GM12878 (cell line): ENCODE results near the gene ZNF350. TPM values are rescaled to one million over a fixed set of nuclear protein-coding genes. Genes with fewer than 3 reads are reported as not detected.

Experiments
- ATF2 ChIP-seq: IDR thresholded peaks from 2 replicates; pipeline ENCODE4 v1.6.1; 2012; ENCODE audit warnings: low read length, inconsistent platforms
- BHLHE40 ChIP-seq, 2 experiments: fragments of 450-650 bp in 1 of 2; IDR thresholded peaks; 2 replicates each; pipeline ENCODE4 v1.6.1; 2011 to 2017; ENCODE audit warnings: low read depth in 2 of 2, borderline replicate concordance in 1 of 2, improper control_type of control experiment in 1 of 2, low read length in 1 of 2, mild to moderate bottlenecking in 1 of 2
- BMI1 ChIP-seq: fragments of 450-650 bp; IDR thresholded peaks from 2 replicates; pipeline ENCODE4 v1.6.1; 2016; ENCODE audit warnings: mild to moderate bottlenecking, moderate library complexity, borderline replicate concordance
- BRCA1 ChIP-seq: IDR thresholded peaks from 2 replicates; pipeline ENCODE4 v1.6.1; 2011; ENCODE audit warnings: low read depth, low read length, improper control_type of control experiment
- CBX3 ChIP-seq: fragments of 200-600 bp; sonication (generic); IDR thresholded peaks from 2 replicates; pipeline ENCODE4 v1.6.1; 2016; ENCODE audit warnings: low read depth, borderline replicate concordance
- CREM ChIP-seq: IDR thresholded peaks from 2 replicates; pipeline ENCODE4 v1.6.1; 2014; ENCODE audit warnings: antibody characterized with exemption, low read depth
- E2F4 ChIP-seq: IDR thresholded peaks from 2 replicates; pipeline ENCODE4 v1.6.1; 2012; ENCODE audit warnings: low read depth, low read length, improper control_type of control experiment
- EED ChIP-seq: sonication (generic); IDR thresholded peaks from 2 replicates; pipeline ENCODE4 v1.6.1; 2016; ENCODE audit warnings: antibody characterized with exemption, low read depth
- EGR1 ChIP-seq, 2 experiments: IDR thresholded peaks; 1 replicate in 1 of 2; 2 replicates in 1 of 2; pipeline ENCODE4 v1.6.1; 2011 to 2012; ENCODE audit warnings: low read depth in 2 of 2, low read length in 2 of 2, borderline replicate concordance in 1 of 2, mild to moderate bottlenecking in 1 of 2, moderate library complexity in 1 of 2
- ESRRA ChIP-seq: IDR thresholded peaks from 2 replicates; pipeline ENCODE4 v1.6.1; 2012; ENCODE audit warnings: mild to moderate bottlenecking, low read length, improper control_type of control experiment
- GATAD2B ChIP-seq: fragments of 450-650 bp; conservative IDR thresholded peaks from 2 replicates; pipeline ENCODE4 v1.6.1; 2017; ENCODE audit warnings: low read depth, mild to moderate bottlenecking, moderate library complexity
- HCFC1 ChIP-seq: fragments of 150-350 bp; IDR thresholded peaks from 2 replicates; pipeline ENCODE4 v1.6.1; 2014; ENCODE audit warnings: low read length
- HDAC2 ChIP-seq: fragments of 200-600 bp; sonication (generic); IDR thresholded peaks from 2 replicates; pipeline ENCODE4 v1.6.1; 2017
- RAD21 ChIP-seq: IDR thresholded peaks from 2 replicates; pipeline ENCODE4 v1.6.1; 2011; ENCODE audit warnings: mild to moderate bottlenecking, low read depth, low read length, moderate library complexity; ENCODE audit not compliant: insufficient read depth
- RBBP5 ChIP-seq: fragments of 200-600 bp; sonication (generic); conservative IDR thresholded peaks from 2 replicates; pipeline ENCODE4 v1.6.1; 2016
- RCOR1 ChIP-seq: conservative IDR thresholded peaks from 2 replicates; pipeline ENCODE4 v1.6.1; 2012; ENCODE audit warnings: low read depth, low read length, improper control_type of control experiment
- RELA ChIP-seq: fragments of 450-650 bp; IDR thresholded peaks from 2 replicates; pipeline ENCODE4 v1.8.0; 2014; ENCODE audit warnings: borderline replicate concordance; ENCODE audit not compliant: partially characterized antibody
- SPI1 ChIP-seq: IDR thresholded peaks from 2 replicates; pipeline ENCODE4 v1.6.1; 2011; ENCODE audit warnings: low read depth, mild to moderate bottlenecking, low read length, moderate library complexity, borderline replicate concordance; ENCODE audit not compliant: insufficient read depth
- TCF3 ChIP-seq: IDR thresholded peaks from 2 replicates; pipeline ENCODE4 v1.6.1; 2012; ENCODE audit warnings: low read depth, mild to moderate bottlenecking, low read length, borderline replicate concordance; ENCODE audit not compliant: insufficient read depth
- TCF7 ChIP-seq: IDR thresholded peaks from 2 replicates; pipeline ENCODE4 v1.6.1; 2014; ENCODE audit warnings: antibody characterized with exemption, borderline replicate concordance
- YY1 ChIP-seq: IDR thresholded peaks from 2 replicates; pipeline ENCODE4 v1.6.1; 2011; ENCODE audit warnings: low read depth, mild to moderate bottlenecking, low read length
- ZBTB33 ChIP-seq: fragments of 450-650 bp; IDR thresholded peaks from 2 replicates; pipeline ENCODE4 v1.6.1; 2017; ENCODE audit warnings: mild to moderate bottlenecking
- ZZZ3 ChIP-seq: IDR thresholded peaks from 2 replicates; pipeline ENCODE4 v1.6.1; 2011; ENCODE audit warnings: low read depth; ENCODE audit not compliant: control insufficient read depth, insufficient read length
- polyA plus RNA-seq, 11 experiments: library from polyadenylated mRNA; depleted of rRNA in 4 of 11; unstranded in 6 of 11; stranded (reverse) in 5 of 11; fragments of >200 nt; fragmentation: Nextera tagmentation in 4 of 11; fragmentation: Illumina TruSeq in 1 of 11; extraction: Ambion mirVana in 4 of 11; extraction: Trizol in 1 of 11; gene quantifications; 1 replicate in 1 of 11; 2 replicates in 10 of 11; pipeline versions ENCODE4 v1.2.1 to v1.2.3, GENCODE V29; 2011 to 2016; ENCODE audit warnings: inconsistent platforms in 2 of 11, missing spikeins in 2 of 11, low read depth in 1 of 11
- total RNA-seq, 4 experiments: library from RNA; depleted of rRNA in 3 of 4; stranded (reverse); fragments of >200 nt in 3 of 4; fragmentation: Illumina TruSeq in 1 of 4; extraction: Trizol in 1 of 4; gene quantifications; 2 replicates each; pipeline versions ENCODE4 v1.2.1 to v1.2.3, GENCODE V29; 2013 to 2021
- TF ChIP-seq, protein P1 (sequence below): fragments of 450-650 bp; IDR thresholded peaks from 2 replicates; pipeline ENCODE4 v1.6.1; 2017; ENCODE audit warnings: mild to moderate bottlenecking, low read depth, inconsistent platforms; ENCODE audit not compliant: poor library complexity, severe bottlenecking

ZNF350 gene
- total and polyA plus RNA-seq, 10 of the 15 experiments (the other 5 are each of a cell fraction or from before 2014, with no cell fraction given), result 6.4 to 11.8 (median 10.0) TPM

GRCh38 chr19:51986309-51987291, at the start of gene ZNF350 (continued):
- TF ChIP-seq, protein P1, sequence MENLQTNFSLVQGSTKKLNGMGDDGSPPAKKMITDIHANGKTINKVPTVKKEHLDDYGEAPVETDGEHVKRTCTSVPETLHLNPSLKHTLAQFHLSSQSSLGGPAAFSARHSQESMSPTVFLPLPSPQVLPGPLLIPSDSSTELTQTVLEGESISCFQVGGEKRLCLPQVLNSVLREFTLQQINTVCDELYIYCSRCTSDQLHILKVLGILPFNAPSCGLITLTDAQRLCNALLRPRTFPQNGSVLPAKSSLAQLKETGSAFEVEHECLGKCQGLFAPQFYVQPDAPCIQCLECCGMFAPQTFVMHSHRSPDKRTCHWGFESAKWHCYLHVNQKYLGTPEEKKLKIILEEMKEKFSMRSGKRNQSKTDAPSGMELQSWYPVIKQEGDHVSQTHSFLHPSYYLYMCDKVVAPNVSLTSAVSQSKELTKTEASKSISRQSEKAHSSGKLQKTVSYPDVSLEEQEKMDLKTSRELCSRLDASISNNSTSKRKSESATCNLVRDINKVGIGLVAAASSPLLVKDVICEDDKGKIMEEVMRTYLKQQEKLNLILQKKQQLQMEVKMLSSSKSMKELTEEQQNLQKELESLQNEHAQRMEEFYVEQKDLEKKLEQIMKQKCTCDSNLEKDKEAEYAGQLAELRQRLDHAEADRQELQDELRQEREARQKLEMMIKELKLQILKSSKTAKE, result no peak
- TF ChIP-seq CBX3, result no peak
- TF ChIP-seq HDAC2, result no peak
- 0 out of 2 replicates have a peak, but pooled peaks have one; percentile 27 for TF ChIP-seq GATAD2B
- peak; percentile 85 for TF ChIP-seq SPI1
- no peak for TF ChIP-seq BMI1
- TF ChIP-seq RBBP5, result no peak
- TF ChIP-seq ZZZ3, result no peak
- no peak; the same call in 1 of the 2 replicates for TF ChIP-seq TCF3
- no peak for TF ChIP-seq TCF7
- TF ChIP-seq CREM, result peak; percentile 84; the same call in 1 of the 2 replicates
- peak; percentile 100 for TF ChIP-seq YY1
- no peak; the same call in 1 of the 2 replicates for TF ChIP-seq ESRRA
- TF ChIP-seq RELA, result no peak
- TF ChIP-seq RCOR1, result peak; percentile 99
- no peak for TF ChIP-seq EED
- peak; percentile 94 for TF ChIP-seq HCFC1
- peak in 1 of 2 experiments; percentile 52; a peak in 1 of 4 replicates for TF ChIP-seq BHLHE40 (IDR thresholded peaks at IDR 0.05; ENCODE audit: borderline replicate concordance in 1 of 2, low read depth in 2 of 2, low read length in 1 of 2)
- TF ChIP-seq E2F4, result no peak
- no peak for TF ChIP-seq ATF2
- no peak for TF ChIP-seq EGR1 (IDR thresholded peaks at IDR 0.05; ENCODE audit: borderline replicate concordance in 1 of 2, low read depth in 2 of 2, low read length in 2 of 2)
- TF ChIP-seq BRCA1, result no peak
- peak; percentile 50; the same call in 1 of the 2 replicates for TF ChIP-seq ZBTB33
- no peak for TF ChIP-seq RAD21
